GM12873 (cell line): ENCODE data around the gene MRPL46.

Source experiments
- CTCF ChIP-seq: IDR thresholded peaks from 2 replicates; pipeline ENCODE4 v1.5.1; 2012; ENCODE audit warnings: low read depth, mild to moderate bottlenecking, moderate library complexity, low read length, control low read depth; ENCODE audit not compliant: insufficient read depth; ENCODE audit errors: missing control alignments

Gene MRPL46

GRCh38 chr15:88423331-88423730, 43.9 kb downstream of the MRPL46 start:
- no peak for TF ChIP-seq CTCF

GRCh38 chr15:88419830-88420229, 47.4 kb downstream of the MRPL46 start:
- no peak for TF ChIP-seq CTCF
